Left lung (tissue), 10 donors: ENCODE data around the gene SUPT4H1. TPM values are rescaled to one million over a fixed set of nuclear protein-coding genes. Genes with fewer than 3 reads are reported as not detected.

Experiments used
- ATAC-seq: fragments of 200-7000 bp; cut with Tn5 transposase; one replicate; pipeline ENCODE4 v1.9.1; 2020; ENCODE audit warnings: moderate library complexity
- DNase-seq, 4 donors: peaks; one replicate each; pipeline ENCODE4 v3.0.0-alpha.2; 2013 to 2020
- H3K27ac ChIP-seq, 2 donors: fragments of 200-600 bp; sonication (generic) in 1 of 2; one replicate each; pipeline versions ENCODE4 v1.5.0 to v1.8.0; 2020 to 2021
- H3K27me3 ChIP-seq, 2 donors: fragments of 200-600 bp; sonication (generic) in 1 of 2; one replicate each; pipeline versions ENCODE4 v1.5.0 to v1.8.0; 2020 to 2021
- H3K36me3 ChIP-seq, 2 donors: fragments of 200-600 bp; sonication (generic) in 1 of 2; one replicate each; pipeline versions ENCODE4 v1.5.0 to v1.8.0; 2020 to 2021
- H3K4me1 ChIP-seq, 2 donors: fragments of 200-600 bp; one replicate each; pipeline ENCODE4 v1.8.0; 2021
- H3K4me3 ChIP-seq, 2 donors: fragments of 200-600 bp; sonication (generic) in 1 of 2; one replicate each; pipeline versions ENCODE4 v1.5.0 to v1.8.0; 2020 to 2021; ENCODE audit warnings: mild to moderate bottlenecking in 1 of 2
- H3K9me3 ChIP-seq, 2 donors: fragments of 200-600 bp; sonication (generic) in 1 of 2; one replicate each; pipeline versions ENCODE4 v1.5.0 to v1.8.0; 2020 to 2021
- intact Hi-C, 2 donors: fragments of 100-400 bp; cut with DNase I; formaldehyde crosslinking; loops; one replicate each; pipeline versions ENCODE4 v1.11.2 to v1.14.2; 2022
- polyA plus RNA-seq, 6 donors: library from polyadenylated mRNA; unstranded; fragments of 120-200 nt; gene quantifications; one replicate each; pipeline ENCODE4 v1.2.1, GENCODE V29; 2013; ENCODE audit not compliant: insufficient read length in 6 of 6
- total RNA-seq, 2 donors: library from RNA; stranded (reverse); fragmentation: NEBNext Ultra II Directional; extraction: Animal tissue kit (Norgen Biotek cat#: 25700); gene quantifications; one replicate each; pipeline ENCODE4 v1.2.1, GENCODE V29; 2021
- TF ChIP-seq, protein P1 (sequence below), 2 donors: fragments of 200-600 bp; sonication (generic) in 1 of 2; IDR thresholded peaks; one replicate each; pipeline versions ENCODE4 v1.5.0 to v1.8.0; 2021; ENCODE audit warnings: antibody characterized with exemption in 2 of 2
- donor health status: DM: no; HTN: yes; CAD: no.
- donor health status: DM: no; HTN: no; CAD: no.

The SUPT4H1 gene
- total and polyA plus RNA-seq, 8 donors = 68.4 to 139 (median 124) TPM

DNA sequence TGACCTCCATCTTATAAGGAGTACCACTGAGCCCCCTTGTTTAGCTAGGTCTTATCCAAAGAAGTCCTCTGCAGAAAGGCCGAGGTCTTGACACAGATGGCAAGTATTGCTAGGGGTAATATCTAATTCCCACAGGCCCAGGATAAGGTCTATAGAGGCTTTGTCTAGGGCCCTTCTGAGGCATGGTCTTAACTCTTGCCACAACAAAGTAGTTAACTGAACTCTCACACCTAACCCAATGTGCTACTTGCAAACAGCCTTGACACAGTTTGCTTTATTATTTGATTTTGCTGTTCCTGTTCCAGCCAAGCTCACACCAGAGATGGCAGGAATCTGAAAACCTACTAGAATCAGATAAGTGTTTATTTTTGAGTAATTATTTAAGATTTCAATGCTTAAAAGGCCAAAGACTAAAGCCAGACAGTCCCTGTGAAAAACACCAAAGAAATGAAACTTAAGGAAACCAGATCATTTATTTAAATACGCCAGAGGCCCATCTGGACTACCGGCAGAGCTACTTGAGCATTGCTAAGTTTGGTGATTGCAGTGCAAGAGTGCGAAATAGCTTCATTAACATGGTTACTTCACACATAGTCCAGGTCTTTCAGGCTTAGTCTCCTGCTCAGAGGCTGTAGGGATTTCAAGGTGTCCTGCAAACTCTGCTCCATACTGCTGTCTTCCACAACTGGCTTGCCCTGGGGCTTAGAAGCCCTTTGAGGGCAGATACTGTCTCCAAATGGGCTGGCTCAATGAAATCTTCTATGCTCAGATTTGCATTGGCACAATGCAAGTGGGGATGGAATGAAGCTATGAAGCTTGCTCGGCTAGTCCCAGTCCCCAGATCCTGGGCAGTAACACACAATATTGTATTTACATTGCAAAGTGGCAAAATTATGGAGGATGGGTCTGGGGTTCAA lies 28.5 kb upstream of the SUPT4H1 start:
- Histone ChIP-seq H3K27me3 (no peaks in the 10 kb centered on the region), H3K4me3 (no peak overlapping the region), H3K4me1 (peaks cover 16 to 26% of the 10 kb centered on the region in 2 donors), H3K9me3 (no peaks in the 10 kb centered on the region), H3K27ac (peak overlapping the region in 1 of 2 donors; percentile 33), H3K36me3 (no peaks in the 10 kb centered on the region)
- TF ChIP-seq, protein P1, sequence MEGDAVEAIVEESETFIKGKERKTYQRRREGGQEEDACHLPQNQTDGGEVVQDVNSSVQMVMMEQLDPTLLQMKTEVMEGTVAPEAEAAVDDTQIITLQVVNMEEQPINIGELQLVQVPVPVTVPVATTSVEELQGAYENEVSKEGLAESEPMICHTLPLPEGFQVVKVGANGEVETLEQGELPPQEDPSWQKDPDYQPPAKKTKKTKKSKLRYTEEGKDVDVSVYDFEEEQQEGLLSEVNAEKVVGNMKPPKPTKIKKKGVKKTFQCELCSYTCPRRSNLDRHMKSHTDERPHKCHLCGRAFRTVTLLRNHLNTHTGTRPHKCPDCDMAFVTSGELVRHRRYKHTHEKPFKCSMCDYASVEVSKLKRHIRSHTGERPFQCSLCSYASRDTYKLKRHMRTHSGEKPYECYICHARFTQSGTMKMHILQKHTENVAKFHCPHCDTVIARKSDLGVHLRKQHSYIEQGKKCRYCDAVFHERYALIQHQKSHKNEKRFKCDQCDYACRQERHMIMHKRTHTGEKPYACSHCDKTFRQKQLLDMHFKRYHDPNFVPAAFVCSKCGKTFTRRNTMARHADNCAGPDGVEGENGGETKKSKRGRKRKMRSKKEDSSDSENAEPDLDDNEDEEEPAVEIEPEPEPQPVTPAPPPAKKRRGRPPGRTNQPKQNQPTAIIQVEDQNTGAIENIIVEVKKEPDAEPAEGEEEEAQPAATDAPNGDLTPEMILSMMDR (IDR thresholded peaks at IDR 0.05) = no peak
- ATAC-seq = peak; percentile 60
- intact Hi-C loops = no loop called here
- no peak for DNase-seq

DNA sequence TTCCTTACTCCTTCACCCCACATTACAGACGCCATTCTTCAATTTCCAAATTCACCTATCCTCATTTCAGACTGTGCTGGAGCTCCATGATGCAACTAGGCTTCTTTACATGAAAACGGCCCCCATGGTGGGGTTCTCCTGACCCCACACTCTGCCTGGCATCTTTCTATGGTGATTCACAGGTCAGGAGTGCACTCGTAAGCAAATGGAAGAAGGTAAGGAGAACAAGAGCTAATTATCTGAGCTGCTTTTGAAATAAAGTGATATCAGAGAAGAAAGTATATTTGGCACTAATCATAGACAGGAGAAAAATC lies 27.5 kb upstream of the SUPT4H1 start:
- no peak for ATAC-seq
- H3K36me3 ChIP-seq = no peaks in the 10 kb centered on the region
- no peak overlapping the region for H3K27ac ChIP-seq
- no peak for DNase-seq
- H3K27me3 ChIP-seq = no peaks in the 10 kb centered on the region
- TF ChIP-seq, protein P1 (IDR thresholded peaks at IDR 0.05) = no peak
- intact Hi-C loops = no loop called here
- no peaks in the 10 kb centered on the region for H3K9me3 ChIP-seq
- peaks cover 16 to 22% of the 10 kb centered on the region in 2 donors for H3K4me1 ChIP-seq
- no peak overlapping the region for H3K4me3 ChIP-seq

DNA sequence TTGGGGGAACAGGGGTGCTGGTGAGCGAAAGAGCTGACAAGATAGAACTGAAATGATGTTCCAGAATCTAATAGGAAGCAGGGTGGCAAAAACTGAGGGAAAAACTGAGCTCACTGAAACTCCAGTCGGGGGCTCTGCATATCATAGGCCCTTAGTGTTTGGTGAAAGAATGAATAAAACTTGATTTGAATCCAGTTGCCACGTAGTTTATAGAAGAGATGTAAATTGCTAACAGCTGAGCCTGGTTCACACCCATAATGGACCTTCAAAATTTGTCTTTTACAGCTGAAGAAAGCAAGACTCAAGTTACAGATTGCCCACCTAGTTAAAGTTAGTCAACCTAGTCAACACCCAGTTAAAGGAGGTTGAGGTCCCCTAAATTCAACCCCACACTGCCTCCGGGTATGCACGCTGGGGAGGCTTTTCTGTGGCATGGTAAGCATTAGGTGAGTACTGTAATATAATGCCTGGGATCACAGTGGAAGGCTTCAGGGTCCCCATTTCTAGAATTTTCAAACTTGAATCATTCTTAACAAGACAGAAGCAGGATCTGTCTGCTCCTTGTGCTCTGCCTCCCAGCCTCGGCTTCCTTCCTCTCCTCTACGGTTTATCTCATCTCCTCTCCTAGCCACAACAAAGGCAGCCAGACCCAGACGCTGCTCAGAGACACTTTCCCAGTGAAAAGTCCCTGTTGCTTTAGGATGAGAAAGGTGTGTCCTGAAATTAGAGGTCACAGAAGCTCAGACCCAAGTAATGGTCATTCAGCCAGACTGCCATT lies 26.9 kb upstream of the SUPT4H1 start:
- ATAC-seq (no peak), DNase-seq (no peak)
- Histone ChIP-seq H3K9me3 (no peaks in the 10 kb centered on the region), H3K4me3 (no peak overlapping the region), H3K36me3 (no peaks in the 10 kb centered on the region), H3K4me1 (peaks cover 16 to 17% of the 10 kb centered on the region in 2 donors), H3K27ac (no peak overlapping the region), H3K27me3 (no peaks in the 10 kb centered on the region)
- intact Hi-C loops = no loop called here
- TF ChIP-seq, protein P1 (IDR thresholded peaks at IDR 0.05) = no peak

DNA sequence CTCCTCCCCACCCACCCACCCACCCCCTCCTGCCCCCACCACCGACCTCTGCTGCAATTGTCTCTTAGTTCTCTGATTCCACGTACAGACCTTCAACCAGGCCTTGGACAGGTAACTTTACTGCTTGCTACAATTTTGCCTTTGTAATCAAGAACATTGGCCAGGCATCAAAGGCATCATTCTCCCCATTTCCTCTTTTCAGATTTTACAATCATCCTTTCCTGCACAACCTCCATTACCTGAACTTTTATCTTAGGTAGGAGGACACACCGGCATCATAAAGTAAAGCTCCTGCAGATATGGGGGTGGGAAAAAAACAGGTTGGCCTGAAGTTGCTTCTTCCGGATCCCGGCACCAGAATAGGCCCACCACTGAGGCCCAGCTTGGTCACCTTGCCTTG lies 25.7 kb upstream of the SUPT4H1 start:
- no peaks in the 10 kb centered on the region for H3K9me3 ChIP-seq
- no peak overlapping the region for H3K27ac ChIP-seq
- H3K4me3 ChIP-seq = no peak overlapping the region
- intact Hi-C loops = no loop called here
- H3K4me1 ChIP-seq = peaks cover 14 to 16% of the 10 kb centered on the region in 2 donors
- ATAC-seq (no peak), DNase-seq (no peak)
- TF ChIP-seq, protein P1 (IDR thresholded peaks at IDR 0.05) = no peak
- no peaks in the 10 kb centered on the region for H3K36me3 ChIP-seq
- no peaks in the 10 kb centered on the region for H3K27me3 ChIP-seq

DNA sequence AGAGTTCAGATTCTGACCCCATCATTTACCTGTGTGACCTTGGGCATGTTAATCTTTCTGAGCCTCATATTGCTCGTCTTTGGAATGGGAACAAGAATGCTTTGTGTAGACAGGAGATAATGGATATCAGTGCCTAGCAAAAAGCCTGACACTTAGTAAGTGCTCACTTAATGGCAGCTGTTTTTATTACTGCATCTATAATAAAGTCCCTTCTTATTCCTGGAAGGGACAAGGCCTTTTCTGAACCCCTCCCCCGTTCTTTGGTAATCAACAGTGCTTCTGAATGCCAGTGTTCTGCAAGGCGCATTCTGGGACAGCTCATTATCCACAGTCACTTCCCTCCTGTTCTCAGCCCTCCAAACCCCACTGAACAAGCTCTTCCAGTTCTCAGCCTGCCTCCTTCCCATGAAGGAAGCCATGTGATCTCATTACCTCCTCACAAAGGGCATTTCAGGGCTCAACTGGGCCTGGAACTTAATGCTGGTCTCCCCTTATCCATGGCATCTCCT lies 25.1 kb upstream of the SUPT4H1 start:
- Histone ChIP-seq H3K4me3 (no peak overlapping the region), H3K36me3 (no peaks in the 10 kb centered on the region), H3K9me3 (no peaks in the 10 kb centered on the region), H3K27me3 (no peaks in the 10 kb centered on the region), H3K27ac (no peak overlapping the region), H3K4me1 (peaks cover 10 to 11% of the 10 kb centered on the region in 2 donors)
- intact Hi-C loops = no loop called here
- TF ChIP-seq, protein P1 (IDR thresholded peaks at IDR 0.05) = no peak
- peak in 2 of 4 donors; percentile 41 to 77 for DNase-seq
- ATAC-seq = peak; percentile 75
